Activated CD4-positive, CD25-positive, alpha-beta regulatory T cell treated with anti-CD3 and anti-CD28 coated beads, Interleukin-2, amount 50 U/mL, for 24 hours (primary cell): ENCODE measurements around the gene PLBD2.
A peak's percentile ranks its signal among the peaks of the same experiment; 100 is the strongest.

ENCODE experiments used
- ATAC-seq, 2 donors: fragments of 150-1000 bp; cut with Tn5 transposase; one replicate each; pipeline ENCODE4 v1.10.0; 2021; ENCODE audit warnings: mild to moderate bottlenecking in 1 of 2, moderate library complexity in 1 of 2

Gene PLBD2

DNA sequence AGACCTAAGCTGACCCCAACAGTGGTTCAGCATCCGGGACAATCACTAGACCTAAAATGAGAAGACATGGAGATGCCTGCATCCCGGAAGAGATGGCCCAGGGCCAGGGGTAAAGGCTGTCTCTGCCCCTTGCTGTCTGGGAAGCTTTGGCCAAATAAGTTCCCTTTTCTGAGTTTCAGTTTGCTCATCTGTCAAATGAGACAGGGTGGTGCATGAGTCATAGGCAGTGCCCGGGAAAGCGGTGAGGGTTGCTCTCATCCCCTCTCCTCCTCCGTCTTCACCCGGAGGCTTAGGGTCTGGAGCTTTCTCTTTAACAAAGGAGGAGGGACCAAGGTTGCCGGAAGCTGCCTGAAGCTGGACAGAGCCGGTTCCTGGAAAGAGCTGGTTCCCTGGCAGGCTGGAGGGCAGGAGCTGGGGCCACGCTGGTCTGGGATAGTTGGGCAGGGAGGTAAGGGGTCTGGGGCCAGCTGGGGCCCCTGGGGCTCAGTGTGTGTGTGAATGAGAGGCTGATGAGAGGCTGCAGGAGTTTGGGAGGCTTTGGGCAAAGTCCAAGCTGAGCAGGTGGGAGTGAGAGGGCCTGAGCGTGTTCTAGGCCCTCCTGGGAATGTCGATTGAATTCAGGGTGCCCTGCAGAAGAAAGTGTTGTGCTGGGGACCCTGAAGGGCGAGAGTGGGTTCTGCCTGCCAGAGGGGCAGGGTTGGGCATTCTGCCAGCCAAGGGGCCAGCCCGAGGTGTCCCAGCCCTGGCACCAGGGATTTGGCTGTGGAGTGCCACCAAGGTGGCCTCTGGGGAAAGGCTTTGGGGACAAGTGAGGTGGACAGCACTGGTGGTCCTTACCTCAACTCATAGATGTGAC, 63.9 kb downstream of the PLBD2 start, which contains the start of gene SDSL:
TSS of gene SDSL (plus strand) at position 351 of the 856 bp plus-strand sequence. CDS start 5,603 bp downstream, outside the sequence.
- ATAC-seq = peak; percentile 67 to 71

GRCh38 chr12:113422886-113423669, 64.7 kb downstream of the PLBD2 start:
- ATAC-seq = no peak

- ATAC-seq = no peak
These were observed 66.1 kb downstream of the PLBD2 start for GRCh38 chr12:113424456-113424855.

DNA sequence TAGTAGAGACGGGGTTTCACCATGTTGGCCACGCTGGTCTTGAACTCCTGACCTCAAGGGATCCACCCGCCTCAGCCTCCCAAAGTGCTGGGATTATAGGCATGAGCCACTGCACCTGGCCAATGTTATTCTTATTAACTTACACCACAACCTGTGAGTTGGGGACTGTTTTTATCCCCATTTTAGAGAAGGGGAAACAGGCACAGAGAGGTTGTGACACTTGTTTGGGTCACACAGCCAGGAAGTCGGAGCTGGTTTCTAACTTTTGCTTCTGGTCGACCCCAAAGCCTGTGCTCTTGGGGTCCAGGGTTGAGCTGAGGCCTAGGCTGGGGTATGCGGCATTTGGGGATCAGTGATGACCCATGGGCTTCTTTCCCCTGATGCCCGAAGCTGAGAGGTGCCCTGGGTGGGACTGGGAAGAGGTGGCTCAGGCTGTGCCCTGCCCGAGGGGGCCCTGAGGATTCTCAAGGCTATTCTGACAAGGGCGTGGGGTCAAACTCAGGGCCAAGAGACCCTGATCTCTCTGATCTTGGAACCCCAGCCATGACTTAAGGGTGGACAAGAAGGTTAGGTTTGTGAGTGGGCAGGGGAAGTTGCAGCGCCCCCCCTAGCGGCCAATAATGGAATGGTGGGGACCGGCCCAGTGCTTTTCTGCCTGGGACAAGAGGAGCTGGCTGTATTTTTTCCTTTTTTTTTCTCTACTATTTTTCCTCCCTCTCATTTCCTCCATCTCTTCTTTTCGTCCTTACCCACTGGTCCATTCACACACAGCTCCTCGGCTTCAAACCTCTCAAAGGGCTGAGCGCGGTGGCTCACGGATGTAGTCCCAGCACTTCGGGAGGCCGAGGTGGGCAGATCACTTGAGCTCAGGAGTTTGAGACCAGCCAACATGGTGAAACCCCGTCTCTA, 66.8 kb downstream of the PLBD2 start:
- no peak for ATAC-seq

- ATAC-seq = no peak
These were observed 67.6 kb downstream of the PLBD2 start for GRCh38 chr12:113425960-113426453.

- no peak for ATAC-seq
These were observed 69.5 kb downstream of the PLBD2 start for GRCh38 chr12:113427882-113428281.

- ATAC-seq = no peak
These were observed 70.1 kb downstream of the PLBD2 start for GRCh38 chr12:113428482-113428881.

DNA sequence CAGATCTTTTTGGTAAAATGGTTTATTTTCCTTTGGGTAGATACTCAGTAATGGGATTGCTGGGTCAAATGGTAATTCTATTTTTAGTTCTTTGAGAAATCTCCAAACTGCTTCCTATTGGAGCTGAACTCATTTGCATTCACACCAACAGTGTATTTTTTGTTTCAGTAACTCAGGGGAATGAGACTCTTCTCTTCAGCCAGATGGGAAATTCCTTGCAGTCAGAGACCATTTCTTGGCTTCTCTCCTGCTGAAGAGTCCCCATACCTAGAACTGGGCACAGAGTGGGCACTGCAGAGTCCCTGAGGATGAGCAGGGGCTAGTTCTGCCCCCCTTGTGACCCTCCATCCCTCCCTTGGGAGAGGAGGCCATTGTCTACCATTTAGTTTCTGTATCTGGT, 74.6 kb downstream of the PLBD2 start:
- ATAC-seq = no peak

GRCh38 chr12:113435367-113435766, 77.0 kb downstream of the PLBD2 start:
- ATAC-seq = no peak

- ATAC-seq = no peak
These were observed 78.2 kb downstream of the PLBD2 start for GRCh38 chr12:113436586-113436985.

- no peak for ATAC-seq
These were observed 78.8 kb downstream of the PLBD2 start for GRCh38 chr12:113436993-113437728.

DNA sequence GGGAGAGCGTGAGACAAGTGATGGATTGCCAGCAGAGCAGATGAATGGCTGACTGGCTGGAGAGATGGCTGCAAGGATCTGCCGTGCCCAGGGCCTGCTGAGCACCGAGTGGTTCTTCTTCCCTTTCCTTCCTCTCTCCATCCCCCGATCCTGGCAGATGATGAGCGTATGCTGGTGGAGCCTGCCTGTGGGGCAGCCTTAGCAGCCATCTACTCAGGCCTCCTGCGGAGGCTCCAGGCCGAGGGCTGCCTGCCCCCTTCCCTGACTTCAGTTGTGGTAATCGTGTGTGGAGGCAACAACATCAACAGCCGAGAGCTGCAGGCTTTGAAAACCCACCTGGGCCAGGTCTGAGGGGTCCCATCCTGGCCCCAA, 79.3 kb downstream of the PLBD2 start:
- ATAC-seq = no peak

DNA sequence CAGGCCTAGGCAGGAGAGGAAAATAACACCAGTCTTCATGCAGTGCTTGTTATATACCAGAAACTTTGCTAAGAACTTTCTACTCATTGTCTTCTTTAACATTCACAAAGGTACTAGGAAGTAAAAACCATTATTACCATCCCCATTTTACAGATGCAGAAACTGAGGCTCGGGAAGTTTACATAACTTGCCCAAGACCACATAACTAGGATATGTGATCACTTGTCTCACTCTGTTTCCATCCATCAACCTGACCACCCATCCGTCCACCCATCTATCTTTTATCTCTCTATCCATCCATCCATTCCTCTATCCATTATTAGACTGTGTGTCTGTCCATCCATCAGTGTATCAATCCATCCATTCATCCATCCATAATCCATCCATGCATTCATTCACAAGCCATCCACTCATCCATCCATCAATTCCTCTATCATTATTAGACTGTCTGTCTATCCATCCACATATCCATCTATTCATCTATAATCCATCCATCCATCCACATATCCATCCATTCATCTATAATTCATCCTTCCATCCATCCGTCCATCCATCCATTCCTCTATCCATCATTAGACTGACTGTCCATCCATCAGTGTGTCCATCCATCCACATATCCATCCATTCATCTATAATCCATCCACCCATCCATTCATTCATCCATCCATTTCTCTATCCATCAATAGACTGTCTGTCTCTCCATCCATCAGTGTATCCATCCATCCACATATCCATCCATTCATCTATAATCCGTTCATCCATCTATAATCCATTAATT, 80.3 kb downstream of the PLBD2 start:
- no peak for ATAC-seq

- ATAC-seq = no peak
These were observed 80.9 kb downstream of the PLBD2 start for GRCh38 chr12:113439301-113439597.

DNA sequence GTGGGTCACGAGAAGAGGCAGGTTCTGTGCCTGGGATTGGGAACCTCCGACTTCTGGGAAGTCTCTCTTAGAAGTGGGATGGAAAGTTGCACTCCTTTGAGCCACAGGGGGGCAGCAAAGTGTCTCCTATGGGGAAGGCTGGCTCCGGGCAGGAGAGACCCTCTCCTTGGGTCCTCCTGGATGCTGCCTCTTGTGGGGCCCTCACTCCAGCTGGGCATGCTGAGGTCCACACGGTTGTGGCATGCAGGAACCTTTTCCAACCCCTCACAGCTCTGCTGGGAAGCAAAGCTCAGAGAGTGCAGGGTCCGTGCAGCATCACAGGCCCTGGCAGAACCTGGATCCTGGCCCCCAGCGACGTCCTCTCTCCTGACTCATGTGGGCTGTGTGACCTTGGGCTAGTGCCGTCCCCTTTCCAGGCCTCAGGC, 81.2 kb downstream of the PLBD2 start:
- ATAC-seq = no peak

DNA sequence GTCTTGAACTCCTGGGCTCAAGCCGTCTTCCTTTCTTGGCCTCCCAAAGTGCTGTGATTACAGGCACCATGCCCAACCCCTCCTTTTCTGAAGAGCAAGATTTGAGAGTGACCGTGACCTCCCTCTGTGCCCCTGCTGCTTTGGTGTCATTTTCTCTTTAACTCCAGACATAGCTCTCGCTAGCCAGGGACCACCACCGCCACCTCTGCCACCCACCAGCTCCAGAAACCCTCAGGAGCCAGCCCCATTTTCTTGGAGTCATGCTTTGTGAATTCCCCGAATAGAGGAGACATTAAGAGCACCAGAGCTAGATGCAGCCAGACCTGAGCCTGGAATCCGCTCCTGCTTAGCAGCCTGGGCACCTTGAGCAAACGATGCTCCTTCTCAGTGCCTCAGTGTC, 81.9 kb downstream of the PLBD2 start:
- ATAC-seq = no peak
